ENCODE results near the gene SFRP5.

Gene SFRP5

GRCh38 chr10:97723001-97723400 is 48.8 kb downstream of the SFRP5 start:
- TF ChIP-seq CTCF (IDR thresholded peaks at IDR 0.05; ENCODE audit: insufficient read depth, low read depth, low read length, missing control alignments) = no peak
- no peak for DNase-seq (ENCODE audit: low read depth)
- H3K4me3 ChIP-seq (ENCODE audit: low read depth, low read length) = no peak overlapping the region

- no peak overlapping the region for H3K4me3 ChIP-seq (ENCODE audit: low read depth, low read length)
- TF ChIP-seq CTCF (IDR thresholded peaks at IDR 0.05; ENCODE audit: insufficient read depth, low read depth, low read length, missing control alignments) = no peak
These were observed 49.7 kb downstream of the SFRP5 start for GRCh38 chr10:97721871-97722780.

GRCh38 chr10:97719602-97720001 is 52.2 kb downstream of the SFRP5 start:
- no peak for TF ChIP-seq CTCF (IDR thresholded peaks at IDR 0.05; ENCODE audit: insufficient read depth, low read depth, low read length, missing control alignments)
- no peak for DNase-seq (ENCODE audit: low read depth)
- no peak overlapping the region for H3K4me3 ChIP-seq (ENCODE audit: low read depth, low read length)

More at GRCh38 chr10:97721871-97722780, 49.7 kb downstream of the SFRP5 start:
- no peak for DNase-seq (ENCODE audit: low read depth)

- H3K4me3 ChIP-seq (ENCODE audit: low read depth, low read length) = no peak overlapping the region
- no peak for DNase-seq (ENCODE audit: low read depth)
- TF ChIP-seq CTCF (IDR thresholded peaks at IDR 0.05; ENCODE audit: insufficient read depth, low read depth, low read length, missing control alignments) = no peak
These were observed 53.1 kb downstream of the SFRP5 start for GRCh38 chr10:97718659-97719142.

- no peak overlapping the region for H3K4me3 ChIP-seq (ENCODE audit: low read depth, low read length)
- DNase-seq (ENCODE audit: low read depth) = no peak
- TF ChIP-seq CTCF (IDR thresholded peaks at IDR 0.05; ENCODE audit: insufficient read depth, low read depth, low read length, missing control alignments) = no peak
These were observed 53.6 kb downstream of the SFRP5 start for GRCh38 chr10:97718178-97718577.

GRCh38 chr10:97717627-97718026 is 54.2 kb downstream of the SFRP5 start:
- TF ChIP-seq CTCF (IDR thresholded peaks at IDR 0.05; ENCODE audit: insufficient read depth, low read depth, low read length, missing control alignments) = no peak
- H3K4me3 ChIP-seq (ENCODE audit: low read depth, low read length) = no peak overlapping the region
- DNase-seq (ENCODE audit: low read depth) = no peak

All from GM12865 (cell line).